Activated CD4-positive, CD25-positive, alpha-beta regulatory T cell treated with anti-CD3 and anti-CD28 coated beads, Interleukin-2, amount 50 U/mL, for 24 hours (primary cell): ENCODE results near the gene RBM7.

Source experiments
- ATAC-seq, 2 donors: fragments of 150-1000 bp; cut with Tn5 transposase; one replicate each; pipeline ENCODE4 v1.10.0; 2021; ENCODE audit warnings: mild to moderate bottlenecking in 1 of 2, moderate library complexity in 1 of 2

Gene RBM7

GRCh38 chr11:114397349-114397982, 3.0 kb upstream of the RBM7 start:
- no peak for ATAC-seq

GRCh38 chr11:114398303-114398920, 2.1 kb upstream of the RBM7 start:
- ATAC-seq = no peak

- ATAC-seq = peak; percentile 5 to 6
Measured at GRCh38 chr11:114399490-114400215, 813 bp upstream of the RBM7 start.

- ATAC-seq = no peak
Measured at GRCh38 chr11:114400915-114401223, 403 bp downstream of the RBM7 start.

- no peak for ATAC-seq
Measured at GRCh38 chr11:114401311-114401710, 845 bp downstream of the RBM7 start.

DNA sequence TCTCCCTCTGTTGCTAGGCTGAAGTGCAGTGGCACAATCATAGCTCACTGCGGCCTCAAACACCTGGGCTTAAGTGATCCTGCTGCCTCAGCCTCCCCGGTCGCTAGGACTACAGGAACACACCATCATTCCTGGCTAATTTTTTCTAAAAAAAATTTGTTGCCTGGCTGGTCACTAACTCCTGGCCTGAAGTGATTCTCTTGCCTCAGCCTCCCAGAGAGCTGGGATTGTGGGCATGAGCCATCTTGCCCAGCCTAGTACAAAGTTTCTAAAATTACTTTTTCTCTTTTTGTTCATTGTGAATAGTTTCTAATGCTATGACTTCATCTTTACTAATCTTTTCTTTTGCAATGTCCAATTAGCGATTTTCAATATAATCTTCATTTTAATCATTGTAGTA, 12.5 kb downstream of the RBM7 start:
- ATAC-seq = no peak

DNA sequence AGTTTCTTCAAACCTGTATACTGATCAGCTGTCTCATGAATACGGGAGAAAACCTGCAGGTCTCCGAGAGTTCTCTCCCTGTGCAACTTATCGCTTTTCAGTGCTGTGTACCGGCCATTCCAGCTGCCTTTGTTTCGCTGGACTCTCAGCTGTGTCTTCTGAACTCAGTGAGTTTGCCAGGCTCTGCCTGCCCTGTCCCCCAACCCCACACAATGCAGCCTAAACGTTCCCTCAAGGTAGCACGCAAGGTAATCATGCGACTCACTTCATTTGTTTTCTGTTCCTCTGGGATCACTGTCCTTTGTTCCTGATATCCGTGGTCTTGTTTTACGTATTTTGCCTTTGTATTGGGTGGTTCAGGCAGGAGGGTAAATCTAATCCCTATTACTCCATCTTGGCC, 13.5 kb downstream of the RBM7 start:
- no peak for ATAC-seq

DNA sequence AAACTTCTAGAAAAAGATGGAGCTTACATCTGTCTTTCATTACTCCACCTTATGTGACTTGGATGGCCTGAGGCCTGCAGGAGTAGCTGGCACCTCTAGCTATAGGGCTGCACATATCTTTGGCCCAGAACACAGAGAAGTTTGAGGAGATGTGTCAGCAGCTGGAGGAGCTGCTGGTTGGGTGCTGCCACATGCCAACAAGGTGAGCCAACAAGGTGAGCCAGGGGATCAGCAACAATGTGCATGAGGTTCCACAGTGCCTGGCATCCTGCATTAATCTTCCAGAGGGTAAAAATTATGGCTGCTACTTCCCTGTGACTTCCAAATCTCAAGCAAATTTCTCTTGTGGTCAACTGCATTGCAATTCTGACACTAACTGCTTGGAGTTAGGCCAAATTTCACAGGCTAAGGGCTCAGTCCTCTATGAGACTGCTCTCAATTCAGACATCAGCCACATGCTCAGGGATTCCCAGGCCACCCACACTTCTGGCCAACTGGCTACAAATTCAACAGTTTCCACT, 16.0 kb downstream of the RBM7 start:
- no peak for ATAC-seq

- ATAC-seq = no peak
Measured at GRCh38 chr11:114426280-114426679, 25.8 kb downstream of the RBM7 start.

- no peak for ATAC-seq
Measured at GRCh38 chr11:114430290-114430689, 29.8 kb downstream of the RBM7 start.

GRCh38 chr11:114432893-114433292, 32.4 kb downstream of the RBM7 start:
- no peak for ATAC-seq

GRCh38 chr11:114433376-114433775, 32.9 kb downstream of the RBM7 start:
- no peak for ATAC-seq

DNA sequence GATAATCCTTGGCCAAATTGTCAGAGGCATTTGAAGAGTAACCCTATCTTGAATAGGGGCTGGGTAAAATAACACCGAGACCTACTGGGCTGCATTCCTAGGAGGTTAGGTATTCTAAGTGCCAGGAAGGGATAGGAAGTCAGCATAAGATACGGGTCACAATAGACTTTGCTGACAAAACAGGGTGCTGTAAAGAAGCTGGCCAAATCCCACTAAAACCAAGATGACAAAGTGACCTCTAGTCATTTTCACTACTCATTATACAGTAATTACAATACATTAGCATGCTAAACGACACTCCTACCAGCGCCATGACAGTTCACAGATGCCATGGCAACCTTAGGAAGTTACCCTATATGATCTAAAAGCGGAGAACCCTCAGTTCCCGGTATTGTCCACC, 37.8 kb downstream of the RBM7 start:
- ATAC-seq = no peak

- peak; percentile 97 to 98 for ATAC-seq
Measured at GRCh38 chr11:114439229-114440120, 39.0 kb downstream of the RBM7 start, which contains the start of gene REXO2. REXO2 (plus strand) TSS chr11:114439467; CDS start chr11:114439529, 62 bp downstream.

GRCh38 chr11:114440121-114440860, 39.8 kb downstream of the RBM7 start:
- no peak for ATAC-seq

DNA sequence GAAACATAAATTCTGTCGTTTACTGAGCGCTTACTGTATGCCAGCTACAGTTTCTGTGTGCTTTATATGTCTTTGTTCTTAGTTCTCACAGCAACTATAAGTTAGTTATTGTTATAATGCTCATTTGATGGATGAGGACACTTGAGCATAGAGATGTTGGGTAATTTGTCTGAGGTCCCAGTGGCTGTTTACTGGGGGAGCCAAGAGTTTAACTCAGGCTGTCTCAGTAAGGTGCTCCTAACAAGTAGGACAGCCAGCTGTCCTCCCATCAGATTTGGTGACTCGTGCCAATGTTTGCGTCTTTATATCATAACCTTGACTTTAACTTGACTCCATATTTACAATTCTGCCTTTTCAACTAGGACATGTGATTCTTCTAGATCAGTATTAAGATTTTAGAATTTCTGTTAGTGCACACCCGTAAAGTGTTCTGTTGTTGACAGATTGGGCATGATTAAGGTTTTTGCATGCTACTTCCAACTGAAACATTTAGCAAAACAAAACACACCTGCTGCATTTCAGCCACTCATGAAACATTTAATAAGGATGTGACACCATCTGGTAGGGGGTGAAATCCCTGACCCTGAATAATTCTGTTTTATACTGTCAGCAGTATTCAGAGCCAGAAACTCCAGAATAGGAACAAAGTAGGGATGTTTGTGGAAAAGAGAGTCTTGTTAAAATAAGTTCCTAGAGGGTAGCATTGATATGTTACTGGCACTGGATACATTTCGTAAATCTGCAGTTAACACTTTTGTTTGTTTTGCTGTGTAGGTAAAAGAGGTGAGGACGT, 40.7 kb downstream of the RBM7 start:
- no peak for ATAC-seq

DNA sequence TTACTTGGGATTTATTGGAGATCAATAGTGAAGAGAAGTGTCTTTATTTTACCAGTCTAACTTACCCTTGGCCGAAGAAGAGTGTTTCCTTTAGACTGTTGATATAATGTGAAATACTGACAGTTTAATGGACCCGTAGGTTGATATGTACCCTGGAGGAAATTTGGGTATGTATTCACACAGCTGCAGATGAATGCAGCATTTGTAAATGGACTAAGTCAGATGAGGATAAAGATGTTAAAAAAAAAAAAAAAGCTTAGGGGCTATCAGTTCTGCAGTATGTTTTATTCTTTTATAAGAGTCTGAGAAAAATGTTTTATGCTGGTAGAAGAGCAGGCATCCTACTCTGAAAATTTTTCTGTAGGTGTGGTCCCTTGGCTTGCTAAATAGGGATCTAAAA, 41.5 kb downstream of the RBM7 start:
- ATAC-seq = no peak

- no peak for ATAC-seq
Measured at GRCh38 chr11:114442536-114442935, 42.1 kb downstream of the RBM7 start.

DNA sequence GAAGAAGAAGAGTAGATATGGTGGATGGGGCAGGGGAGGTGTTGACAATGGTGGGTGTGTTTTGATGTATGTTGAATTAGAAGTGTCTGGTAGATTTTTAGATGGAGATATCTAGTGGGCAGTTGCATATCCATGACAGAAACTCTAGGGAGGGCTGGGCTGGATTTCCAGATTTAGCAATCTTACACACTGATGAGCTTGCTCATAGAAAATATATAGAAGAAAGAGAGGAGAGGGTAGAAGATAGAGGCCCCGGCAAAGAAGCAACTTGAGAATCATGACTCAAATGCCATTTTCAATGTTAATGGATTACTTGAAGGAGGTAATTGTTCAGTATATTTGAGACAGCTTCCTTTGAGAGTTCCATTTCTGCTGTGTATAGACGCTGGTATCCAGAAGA, 47.0 kb downstream of the RBM7 start:
- ATAC-seq = no peak

GRCh38 chr11:114447892-114448291, 47.4 kb downstream of the RBM7 start:
- no peak for ATAC-seq

DNA sequence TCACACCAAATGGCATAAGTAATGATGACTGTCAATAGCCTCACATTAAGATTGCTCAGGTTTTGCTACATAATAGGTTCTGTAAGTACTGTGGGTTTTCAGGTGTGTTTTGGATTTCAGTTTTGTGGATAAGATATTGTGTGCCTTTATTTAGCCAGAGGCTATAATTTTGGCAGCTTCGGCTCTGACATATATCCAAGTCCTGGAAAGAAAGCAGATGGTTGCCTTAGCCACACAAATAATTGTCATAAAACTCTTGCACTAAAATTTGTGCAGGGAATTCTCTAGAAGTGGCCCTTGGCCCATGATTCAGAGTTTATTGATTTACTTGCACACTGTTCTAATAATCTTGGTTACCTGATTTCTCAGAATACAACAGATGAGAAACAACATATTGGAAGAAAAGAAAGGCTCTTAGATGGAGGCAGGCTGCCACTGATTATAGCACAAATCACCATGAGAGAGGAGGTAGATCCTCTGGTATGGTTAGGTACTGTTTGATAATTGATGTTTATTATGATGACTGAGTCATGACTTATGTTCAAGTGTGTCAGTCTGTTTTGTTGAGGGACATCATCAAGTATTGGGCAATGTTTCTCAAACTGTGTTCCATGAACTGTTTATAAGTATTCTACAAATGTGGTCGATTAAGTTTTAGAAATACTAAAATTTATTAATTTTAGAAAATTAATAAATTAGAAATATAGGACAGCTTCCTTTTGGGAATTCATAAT, 48.5 kb downstream of the RBM7 start:
- ATAC-seq = no peak
